ENCODE data around the gene STYXL1.

The STYXL1 gene

GRCh38 chr7:75955331-75955955 is 92.4 kb downstream of the STYXL1 start:
- DNase-seq (ENCODE audit: low spot score) = no peak

- DNase-seq (ENCODE audit: low spot score) = no peak
Measured at GRCh38 chr7:75953931-75954330, 93.9 kb downstream of the STYXL1 start.

- DNase-seq (ENCODE audit: low spot score) = no peak
Measured at GRCh38 chr7:75953431-75953830, 94.4 kb downstream of the STYXL1 start.

- DNase-seq (ENCODE audit: low spot score) = no peak
Measured at GRCh38 chr7:75951506-75951905, 96.3 kb downstream of the STYXL1 start.

- DNase-seq (ENCODE audit: low spot score) = no peak
Measured at GRCh38 chr7:75950111-75950681, 97.6 kb downstream of the STYXL1 start.

- no peak for DNase-seq (ENCODE audit: low spot score)
Measured at GRCh38 chr7:75948179-75948578, 99.6 kb downstream of the STYXL1 start.

Measured in hepatic stellate cell (primary cell).